Neuronal stem cell (in vitro differentiated cells): Measurements from ENCODE around the gene PPFIA1.

Source experiments
- DNase-seq: peaks from one replicate; pipeline ENCODE4 v3.0.0-alpha.2; 2013; ENCODE audit warnings: low spot score
- H2AFZ ChIP-seq: one replicate; pipeline ENCODE4 v1.6.1; 2013; ENCODE audit warnings: mild to moderate bottlenecking, low read length, inconsistent platforms
- H2AK5ac ChIP-seq: 2 replicates; pipeline ENCODE4 v1.6.1; 2013; ENCODE audit warnings: low read depth, mild to moderate bottlenecking, inconsistent platforms, low read length, moderate library complexity, mixed read lengths
- H2BK120ac ChIP-seq: 2 replicates; pipeline ENCODE4 v1.6.1; 2013; ENCODE audit warnings: low read depth, mild to moderate bottlenecking, inconsistent platforms, low read length, moderate library complexity, mixed read lengths
- H2BK12ac ChIP-seq: one replicate; pipeline ENCODE4 v1.6.1; 2013; ENCODE audit warnings: low read length, inconsistent platforms
- H2BK15ac ChIP-seq: 2 replicates; pipeline ENCODE4 v1.6.1; 2013; ENCODE audit warnings: mild to moderate bottlenecking, low read length, inconsistent platforms, mixed read lengths
- H2BK5ac ChIP-seq: one replicate; pipeline ENCODE4 v1.6.1; 2013; ENCODE audit warnings: inconsistent platforms, mild to moderate bottlenecking, low read length, moderate library complexity
- H3K14ac ChIP-seq: one replicate; pipeline ENCODE4 v1.6.1; 2013; ENCODE audit warnings: low read length, inconsistent platforms
- H3K18ac ChIP-seq: 2 replicates; pipeline ENCODE4 v1.6.1; 2013; ENCODE audit warnings: low read length, inconsistent platforms
- H3K23ac ChIP-seq: 2 replicates; pipeline ENCODE4 v1.6.1; 2013; ENCODE audit warnings: low read depth, mild to moderate bottlenecking, mixed read lengths, low read length, inconsistent platforms; ENCODE audit not compliant: poor library complexity
- H3K27ac ChIP-seq: replicated peaks from 3 replicates; pipeline ENCODE4 v1.5.1; 2013; ENCODE audit warnings: low read length, inconsistent platforms
- H3K27me3 ChIP-seq, 3 experiments: 2 replicates each; pipeline ENCODE4 v1.6.1; 2013; ENCODE audit warnings: low read length in 3 of 3, mild to moderate bottlenecking in 2 of 3, inconsistent platforms in 1 of 3, low read depth in 1 of 3, mixed read lengths in 1 of 3, moderate library complexity in 1 of 3; ENCODE audit not compliant: control insufficient read depth in 3 of 3, insufficient read depth in 3 of 3
- H3K36me3 ChIP-seq, 2 donors: replicated peaks in 1 of 2; 2 replicates each; pipeline ENCODE4 v1.6.1; 2013; ENCODE audit warnings: low read length in 2 of 2; ENCODE audit not compliant: control insufficient read depth in 2 of 2, insufficient read depth in 2 of 2
- H3K4ac ChIP-seq: 2 replicates; pipeline ENCODE4 v1.6.1; 2013; ENCODE audit warnings: inconsistent platforms, mild to moderate bottlenecking, low read length, moderate library complexity
- H3K4me1 ChIP-seq, 2 donors: 1 replicate in 1 of 2; 2 replicates in 1 of 2; pipeline ENCODE4 v1.6.1; 2013; ENCODE audit warnings: low read length in 2 of 2, low read depth in 1 of 2; ENCODE audit not compliant: control insufficient read depth in 2 of 2, insufficient read depth in 1 of 2
- H3K4me2 ChIP-seq: one replicate; pipeline ENCODE4 v1.6.1; 2013; ENCODE audit warnings: mild to moderate bottlenecking, low read length, inconsistent platforms; ENCODE audit not compliant: insufficient read depth, poor library complexity, severe bottlenecking
- H3K4me3 ChIP-seq, 2 donors: 2 replicates each; pipeline ENCODE4 v1.5.1; 2013; ENCODE audit warnings: low read length in 2 of 2, mild to moderate bottlenecking in 2 of 2, inconsistent platforms in 1 of 2, moderate library complexity in 1 of 2
- H3K79me1 ChIP-seq: one replicate; pipeline ENCODE4 v1.6.1; 2013; ENCODE audit warnings: low read depth, mild to moderate bottlenecking, inconsistent platforms, low read length, moderate library complexity
- H3K9ac ChIP-seq: one replicate; pipeline ENCODE4 v1.6.1; 2013; ENCODE audit warnings: mild to moderate bottlenecking, low read depth, low read length, inconsistent platforms; ENCODE audit not compliant: poor library complexity
- H3K9me3 ChIP-seq, 2 donors: replicated peaks in 1 of 2; 2 replicates each; pipeline versions ENCODE3 to v1.6.1; 2013; ENCODE audit warnings: low read length in 2 of 2, mild to moderate bottlenecking in 2 of 2, inconsistent platforms in 1 of 2, low read depth in 1 of 2, mixed read lengths in 1 of 2, moderate library complexity in 1 of 2; ENCODE audit not compliant: control insufficient read depth in 2 of 2, insufficient read depth in 1 of 2
- H4K8ac ChIP-seq: one replicate; pipeline ENCODE4 v1.6.1; 2013; ENCODE audit warnings: low read depth, mild to moderate bottlenecking, inconsistent platforms, low read length, moderate library complexity
- H4K91ac ChIP-seq: one replicate; pipeline ENCODE4 v1.6.1; 2013; ENCODE audit warnings: low read length, low read depth, mild to moderate bottlenecking, inconsistent platforms; ENCODE audit not compliant: poor library complexity
- WGBS, 2 donors: extraction: QIAGEN DNeasy Blood & Tissue Kit; methylation state at CpG; one replicate each; pipeline ENCODE4 v1.1.7; 2013; ENCODE audit warnings: missing lambda C conversion rate in 2 of 2, mixed read lengths in 1 of 2; ENCODE audit not compliant: insufficient read length in 2 of 2, insufficient replicate concordance in 1 of 2; ENCODE audit errors: extremely low coverage in 2 of 2; 5-methylcytosine and 5-hydroxymethylcytosine counted together

The PPFIA1 gene

GRCh38 chr11:70404244-70404643 is 133.8 kb downstream of the PPFIA1 start:
- Histone ChIP-seq H3K27me3 (no peaks in the 10 kb centered on the region), H3K23ac (peak overlapping the region; percentile 69), H4K91ac (no peak overlapping the region), H4K8ac (no peak overlapping the region), H3K4me1 (peaks cover 7 to 15% of the 10 kb centered on the region in 2 donors), H3K4me3 (peak overlapping the region in 1 of 2 donors; percentile 7), H2AK5ac (no peak overlapping the region), H2AFZ (no peak overlapping the region), H3K4me2 (no peak overlapping the region), H3K9me3 (peaks cover 0 to 2% of the 10 kb centered on the region in 2 donors), H2BK12ac (no peak overlapping the region), H3K79me1 (peaks cover 19% of the 10 kb centered on the region), H2BK120ac (no peak overlapping the region), H3K14ac (no peak overlapping the region), H2BK15ac (no peak overlapping the region), H3K4ac (no peak overlapping the region), H2BK5ac (no peak overlapping the region), H3K18ac (no peak overlapping the region), H3K36me3 (peaks cover 20 to 64% of the 10 kb centered on the region in 2 donors), H3K9ac (peak overlapping the region; percentile 47), H3K27ac (no peak overlapping the region)
- DNase-seq = no peak
- WGBS, 2 donors = no CpG with 5 or more reads among the region's 11 CpGs

- Histone ChIP-seq H2BK120ac (no peak overlapping the region), H3K4me3 (no peak overlapping the region), H2AK5ac (no peak overlapping the region), H3K23ac (no peak overlapping the region), H3K14ac (no peak overlapping the region), H3K9ac (no peak overlapping the region), H4K91ac (no peak overlapping the region), H2BK15ac (no peak overlapping the region), H3K9me3 (peaks cover 0 to 2% of the 10 kb centered on the region in 2 donors), H3K4me2 (no peak overlapping the region), H3K4me1 (peaks cover 0 to 5% of the 10 kb centered on the region in 2 donors), H4K8ac (no peak overlapping the region), H3K79me1 (peaks cover 11% of the 10 kb centered on the region), H2BK12ac (no peak overlapping the region), H2BK5ac (no peak overlapping the region), H2AFZ (no peak overlapping the region), H3K27me3 (no peaks in the 10 kb centered on the region), H3K18ac (no peak overlapping the region), H3K36me3 (peaks cover 35 to 68% of the 10 kb centered on the region in 2 donors), H3K27ac (no peak overlapping the region), H3K4ac (no peak overlapping the region)
- WGBS, 2 donors = no CpG with 5 or more reads among the region's 20 CpGs
- DNase-seq = no peak
Observed at GRCh38 chr11:70405679-70406395, 135.3 kb downstream of the PPFIA1 start.

GRCh38 chr11:70407121-70407520 is 136.6 kb downstream of the PPFIA1 start:
- no peak for DNase-seq
- no peak overlapping the region for H3K27ac ChIP-seq
- H3K36me3 ChIP-seq = peaks cover 47 to 79% of the 10 kb centered on the region in 2 donors

GRCh38 chr11:70407814-70408213 is 137.3 kb downstream of the PPFIA1 start:
- H4K91ac ChIP-seq = no peak overlapping the region
- no peak overlapping the region for H3K23ac ChIP-seq
- H3K18ac ChIP-seq = no peak overlapping the region
- H3K4ac ChIP-seq = no peak overlapping the region
- no peak overlapping the region for H3K9ac ChIP-seq
- no peak overlapping the region for H3K4me3 ChIP-seq
- H2AK5ac ChIP-seq = no peak overlapping the region
- H3K9me3 ChIP-seq = peaks cover 0 to 2% of the 10 kb centered on the region in 2 donors
- peaks cover 50 to 81% of the 10 kb centered on the region in 2 donors for H3K36me3 ChIP-seq
- H2AFZ ChIP-seq = no peak overlapping the region
- no peaks in the 10 kb centered on the region for H3K27me3 ChIP-seq
- no CpG with 5 or more reads among the region's 6 CpGs for WGBS, 2 donors
- H2BK5ac ChIP-seq = no peak overlapping the region
- peaks cover 0 to 5% of the 10 kb centered on the region in 2 donors for H3K4me1 ChIP-seq
- no peak overlapping the region for H2BK12ac ChIP-seq
- H2BK15ac ChIP-seq = no peak overlapping the region
- H3K14ac ChIP-seq = no peak overlapping the region
- H2BK120ac ChIP-seq = no peak overlapping the region
- H3K79me1 ChIP-seq = peaks cover 9% of the 10 kb centered on the region
- no peak for DNase-seq
- no peak overlapping the region for H4K8ac ChIP-seq
- H3K27ac ChIP-seq = no peak overlapping the region
- H3K4me2 ChIP-seq = no peak overlapping the region

More at GRCh38 chr11:70407121-70407520, 136.6 kb downstream of the PPFIA1 start:
- Histone ChIP-seq H3K4me3 (no peak overlapping the region), H3K23ac (no peak overlapping the region), H2AFZ (no peak overlapping the region), H2BK5ac (no peak overlapping the region), H2BK120ac (no peak overlapping the region), H2AK5ac (no peak overlapping the region), H3K9ac (no peak overlapping the region), H3K18ac (no peak overlapping the region), H2BK15ac (no peak overlapping the region), H4K8ac (no peak overlapping the region), H3K9me3 (peaks cover 0 to 2% of the 10 kb centered on the region in 2 donors), H3K27me3 (no peaks in the 10 kb centered on the region), H4K91ac (no peak overlapping the region), H3K14ac (no peak overlapping the region), H3K4me2 (no peak overlapping the region), H3K79me1 (peaks cover 9% of the 10 kb centered on the region), H3K4ac (no peak overlapping the region), H3K4me1 (peaks cover 0 to 5% of the 10 kb centered on the region in 2 donors), H2BK12ac (no peak overlapping the region)
- no CpG with 5 or more reads among the region's 13 CpGs for WGBS, 2 donors
